GM12873 (cell line): ENCODE measurements around the gene CACNA1F.

ENCODE experiments used
- CTCF ChIP-seq: IDR thresholded peaks from 2 replicates; pipeline ENCODE4 v1.5.1; 2012; ENCODE audit warnings: low read depth, mild to moderate bottlenecking, moderate library complexity, low read length, control low read depth; ENCODE audit not compliant: insufficient read depth; ENCODE audit errors: missing control alignments

The CACNA1F gene

GRCh38 chrX:49204709-49205108, 28.4 kb downstream of the CACNA1F start:
- no peak for TF ChIP-seq CTCF

GRCh38 chrX:49204017-49204416, 29.1 kb downstream of the CACNA1F start:
- TF ChIP-seq CTCF = no peak

GRCh38 chrX:49203536-49203935, 29.6 kb downstream of the CACNA1F start:
- TF ChIP-seq CTCF = no peak

GRCh38 chrX:49202022-49202421, 31.1 kb downstream of the CACNA1F start:
- TF ChIP-seq CTCF = no peak

GRCh38 chrX:49199906-49200771, 33.0 kb downstream of the CACNA1F start, which contains the start of gene SYP:
Gene SYP (minus strand): TSS chrX:49200193. CDS start chrX:49200186, 7 bp downstream.
- TF ChIP-seq CTCF = no peak

- TF ChIP-seq CTCF = no peak
Observed at GRCh38 chrX:49199315-49199595, 33.9 kb downstream of the CACNA1F start.

- TF ChIP-seq CTCF = no peak
Observed at GRCh38 chrX:49198540-49199314, 34.4 kb downstream of the CACNA1F start.
